ENCODE data around the gene UBIAD1. TPM values are rescaled to one million over a fixed set of nuclear protein-coding genes. Genes with fewer than 3 reads are reported as not detected.

Gene UBIAD1
- total RNA-seq, 2 experiments from 2014 or later, result 22.7 to 28.9 TPM

GRCh38 chr1:11314959-11315358 is 42.0 kb downstream of the UBIAD1 start:
- H3K4me3 ChIP-seq (ENCODE audit: low read depth, low read length, poor library complexity, severe bottlenecking), result no peak overlapping the region
- H3K9me3 ChIP-seq (ENCODE audit: low read length), result no peaks in the 10 kb centered on the region
- intact Hi-C loops (cut with micrococcal nuclease; ENCODE audit: unreplicated experiment), result no loop called here
- ChIA-PET POLR2A (interaction anchor here (1.2 kb wide), 1 partner anchor 14 kb away, joined by 3 read pairs; no protein-coding TSS in a partner anchor), CTCF (ENCODE audit: unreplicated experiment) (no interaction called here)
- no peak overlapping the region for H3K4me2 ChIP-seq (ENCODE audit: low read length)
- no peaks in the 10 kb centered on the region for H3K79me2 ChIP-seq (ENCODE audit: insufficient read depth, low read depth, low read length)
- no peaks in the 10 kb centered on the region for H3K9me2 ChIP-seq (ENCODE audit: insufficient read depth, low read length)
- DNase-seq (ENCODE audit: low spot score), result no peak
- no peak overlapping the region for H3K27ac ChIP-seq (ENCODE audit: low read depth, low read length, poor library complexity, severe bottlenecking)
- TF ChIP-seq EZH2phosphoT487 (IDR thresholded peaks at IDR 0.05; ENCODE audit: borderline replicate concordance, low read depth, low read length), result no peak
- TF ChIP-seq, protein P1, sequence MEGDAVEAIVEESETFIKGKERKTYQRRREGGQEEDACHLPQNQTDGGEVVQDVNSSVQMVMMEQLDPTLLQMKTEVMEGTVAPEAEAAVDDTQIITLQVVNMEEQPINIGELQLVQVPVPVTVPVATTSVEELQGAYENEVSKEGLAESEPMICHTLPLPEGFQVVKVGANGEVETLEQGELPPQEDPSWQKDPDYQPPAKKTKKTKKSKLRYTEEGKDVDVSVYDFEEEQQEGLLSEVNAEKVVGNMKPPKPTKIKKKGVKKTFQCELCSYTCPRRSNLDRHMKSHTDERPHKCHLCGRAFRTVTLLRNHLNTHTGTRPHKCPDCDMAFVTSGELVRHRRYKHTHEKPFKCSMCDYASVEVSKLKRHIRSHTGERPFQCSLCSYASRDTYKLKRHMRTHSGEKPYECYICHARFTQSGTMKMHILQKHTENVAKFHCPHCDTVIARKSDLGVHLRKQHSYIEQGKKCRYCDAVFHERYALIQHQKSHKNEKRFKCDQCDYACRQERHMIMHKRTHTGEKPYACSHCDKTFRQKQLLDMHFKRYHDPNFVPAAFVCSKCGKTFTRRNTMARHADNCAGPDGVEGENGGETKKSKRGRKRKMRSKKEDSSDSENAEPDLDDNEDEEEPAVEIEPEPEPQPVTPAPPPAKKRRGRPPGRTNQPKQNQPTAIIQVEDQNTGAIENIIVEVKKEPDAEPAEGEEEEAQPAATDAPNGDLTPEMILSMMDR (conservative IDR thresholded peaks at IDR 0.05; ENCODE audit: low read length), result no peak
- no peaks in the 10 kb centered on the region for H4K20me1 ChIP-seq (ENCODE audit: insufficient read depth, low read length)
- H3K4me1 ChIP-seq (ENCODE audit: insufficient read depth, low read length, poor library complexity, severe bottlenecking), result no peaks in the 10 kb centered on the region
- no peak overlapping the region for H2AFZ ChIP-seq (ENCODE audit: low read length)
- BruUV-seq (replicated peaks), result no TSS peak
- H3K36me3 ChIP-seq (ENCODE audit: insufficient read depth, low read length), result no peaks in the 10 kb centered on the region

DNA sequence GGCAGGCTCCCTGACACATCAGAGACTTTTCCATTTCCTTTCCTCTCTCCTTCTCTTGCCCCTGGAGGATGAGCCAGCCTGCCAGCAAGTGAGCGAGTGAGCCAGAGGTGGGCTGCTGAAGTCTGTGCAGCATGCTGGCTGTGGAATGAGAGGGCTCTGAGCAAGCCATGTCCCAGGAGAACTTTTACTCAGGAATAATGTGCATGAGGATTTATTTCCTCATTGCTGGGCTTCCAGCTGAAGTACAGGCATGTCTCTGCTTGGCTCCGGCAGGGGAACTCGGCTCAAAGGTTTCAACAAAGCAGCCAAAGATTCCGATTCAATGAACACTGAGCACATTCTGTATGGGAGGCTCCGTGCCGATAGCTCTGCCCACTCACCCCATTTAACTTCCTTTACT is 43.7 kb downstream of the UBIAD1 start:
- intact Hi-C loops (cut with micrococcal nuclease; ENCODE audit: unreplicated experiment), result no loop called here
- TF ChIP-seq, protein P1 (conservative IDR thresholded peaks at IDR 0.05; ENCODE audit: low read length), result no peak
- TF ChIP-seq EZH2phosphoT487 (IDR thresholded peaks at IDR 0.05; ENCODE audit: borderline replicate concordance, low read depth, low read length), result no peak
- no TSS peak for BruUV-seq (replicated peaks)
- Histone ChIP-seq H4K20me1 (ENCODE audit: insufficient read depth, low read length) (no peaks in the 10 kb centered on the region), H3K79me2 (ENCODE audit: insufficient read depth, low read depth, low read length) (no peaks in the 10 kb centered on the region), H3K4me1 (ENCODE audit: insufficient read depth, low read length, poor library complexity, severe bottlenecking) (no peaks in the 10 kb centered on the region), H3K27ac (ENCODE audit: low read depth, low read length, poor library complexity, severe bottlenecking) (no peak overlapping the region), H2AFZ (ENCODE audit: low read length) (no peak overlapping the region), H3K4me2 (ENCODE audit: low read length) (no peak overlapping the region), H3K4me3 (ENCODE audit: low read depth, low read length, poor library complexity, severe bottlenecking) (no peak overlapping the region), H3K9me2 (ENCODE audit: insufficient read depth, low read length) (no peaks in the 10 kb centered on the region), H3K36me3 (ENCODE audit: insufficient read depth, low read length) (no peaks in the 10 kb centered on the region), H3K9me3 (ENCODE audit: low read length) (no peaks in the 10 kb centered on the region)
- POLR2A ChIA-PET, result no interaction called here
- DNase-seq (ENCODE audit: low spot score), result no peak
- CTCF ChIA-PET (ENCODE audit: unreplicated experiment), result no interaction called here

- H3K27ac ChIP-seq (ENCODE audit: low read depth, low read length, poor library complexity, severe bottlenecking), result no peak overlapping the region
- intact Hi-C loops (cut with micrococcal nuclease; ENCODE audit: unreplicated experiment), result no loop called here
- H3K36me3 ChIP-seq (ENCODE audit: insufficient read depth, low read length), result no peaks in the 10 kb centered on the region
- no peaks in the 10 kb centered on the region for H3K9me3 ChIP-seq (ENCODE audit: low read length)
- CTCF ChIA-PET (ENCODE audit: unreplicated experiment), result no interaction called here
- no peaks in the 10 kb centered on the region for H3K79me2 ChIP-seq (ENCODE audit: insufficient read depth, low read depth, low read length)
- H4K20me1 ChIP-seq (ENCODE audit: insufficient read depth, low read length), result no peaks in the 10 kb centered on the region
- H3K4me1 ChIP-seq (ENCODE audit: insufficient read depth, low read length, poor library complexity, severe bottlenecking), result no peaks in the 10 kb centered on the region
- H3K4me2 ChIP-seq (ENCODE audit: low read length), result no peak overlapping the region
- POLR2A ChIA-PET, result no interaction called here
- no peak for DNase-seq (ENCODE audit: low spot score)
- TF ChIP-seq, protein P1 (conservative IDR thresholded peaks at IDR 0.05; ENCODE audit: low read length), result no peak
- TF ChIP-seq EZH2phosphoT487 (IDR thresholded peaks at IDR 0.05; ENCODE audit: borderline replicate concordance, low read depth, low read length), result no peak
- no peak overlapping the region for H2AFZ ChIP-seq (ENCODE audit: low read length)
- no peaks in the 10 kb centered on the region for H3K9me2 ChIP-seq (ENCODE audit: insufficient read depth, low read length)
- H3K4me3 ChIP-seq (ENCODE audit: low read depth, low read length, poor library complexity, severe bottlenecking), result no peak overlapping the region
- BruUV-seq (replicated peaks), result no TSS peak
These were observed 46.0 kb downstream of the UBIAD1 start for GRCh38 chr1:11318982-11319381.

All from OCI-LY7 (cell line).